GM19468 (cell line): Measurements from ENCODE around the gene MEAF6.
A peak's percentile ranks its signal among the peaks of the same experiment; 100 is the strongest.
"Not testable (repeated sequence)": the region's sequence is repeated elsewhere in the genome, so short reads cannot be mapped to it uniquely, and the experiment has no call there.

Experiments
- ATAC-seq: cut with Tn5 transposase; IDR thresholded peaks from one replicate; pipeline ENCODE4 v1.9.1; 2021; ENCODE audit warnings: mild to moderate bottlenecking, moderate library complexity, moderate number of reproducible peaks; ENCODE audit not compliant: unreplicated experiment; ENCODE audit errors: extremely low read depth

MEAF6 gene

GRCh38 chr1:37514350-37515184 lies at the start of gene MEAF6:
Gene MEAF6 (minus strand): TSS chr1:37514766. CDS start chr1:37514746, 20 bp downstream.
- ATAC-seq: peak; percentile 88

DNA sequence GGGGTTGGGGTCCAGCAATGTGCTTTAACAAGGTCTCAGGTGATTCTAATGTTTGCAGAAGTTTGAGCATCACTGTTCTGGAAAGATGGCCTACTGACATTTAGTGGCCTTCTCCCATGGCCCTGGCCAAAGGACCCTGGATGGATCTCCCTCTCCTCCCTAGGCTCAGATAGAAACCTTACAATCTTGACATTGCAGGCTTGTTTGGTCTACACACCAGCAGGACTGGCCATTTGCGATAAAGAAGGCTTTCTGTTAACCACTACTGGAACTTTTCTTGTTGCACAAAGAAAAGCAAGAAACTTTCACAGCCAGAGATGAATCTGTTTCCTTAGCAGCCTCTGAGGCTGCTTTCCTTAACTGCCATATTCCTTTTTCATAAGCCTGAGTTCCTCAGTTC lies 48.4 kb upstream of the MEAF6 start:
- ATAC-seq: no peak

DNA sequence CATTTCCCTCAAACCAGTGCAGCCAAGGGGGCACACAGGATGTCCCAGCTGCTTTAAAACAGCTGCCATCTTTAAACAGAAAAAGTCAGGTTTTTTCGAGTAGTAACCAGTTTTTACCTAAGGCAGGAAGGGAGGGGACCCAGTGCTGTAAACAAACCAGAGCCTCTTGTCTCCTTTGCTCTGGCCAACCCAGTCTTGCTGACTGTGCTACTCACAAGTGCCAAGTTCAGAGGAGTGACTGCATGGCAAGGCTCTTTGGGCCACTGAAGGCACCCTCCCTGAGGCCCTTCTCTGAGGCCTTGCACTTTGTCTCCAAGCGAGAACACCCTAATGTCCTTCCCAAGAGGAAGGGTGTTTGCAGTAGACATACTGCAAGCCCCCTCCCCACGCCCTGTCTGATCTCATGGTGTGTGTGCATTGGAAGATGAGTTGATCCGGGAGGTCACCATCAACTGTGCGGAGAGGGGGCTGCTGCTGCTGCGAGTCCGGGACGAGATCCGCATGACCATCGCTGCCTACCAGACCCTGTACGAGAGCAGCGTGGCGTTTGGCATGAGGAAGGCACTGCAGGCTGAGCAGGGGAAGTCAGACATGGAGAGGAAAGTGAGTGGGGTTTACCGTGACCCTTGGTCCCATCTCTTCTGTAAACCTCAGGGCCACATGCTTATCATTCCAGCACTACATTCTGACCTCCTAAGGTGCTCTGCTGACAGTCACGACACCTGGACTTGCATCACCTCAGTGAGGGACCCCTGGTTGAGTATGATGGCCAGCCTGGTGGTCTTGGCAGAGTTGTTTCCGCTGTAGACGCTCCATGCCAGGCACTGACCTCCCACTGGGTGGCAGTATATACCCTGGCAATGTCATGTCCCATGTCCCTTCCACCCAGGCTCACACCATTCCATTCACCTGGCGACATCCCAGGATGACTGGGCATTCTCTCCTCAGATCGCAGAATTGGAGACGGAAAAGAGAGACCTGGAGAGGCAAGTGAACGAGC lies 46.9 kb upstream of the MEAF6 start:
- ATAC-seq: no peak

- ATAC-seq: no peak
Measured at GRCh38 chr1:37560401-37561132, 46.0 kb upstream of the MEAF6 start.

DNA sequence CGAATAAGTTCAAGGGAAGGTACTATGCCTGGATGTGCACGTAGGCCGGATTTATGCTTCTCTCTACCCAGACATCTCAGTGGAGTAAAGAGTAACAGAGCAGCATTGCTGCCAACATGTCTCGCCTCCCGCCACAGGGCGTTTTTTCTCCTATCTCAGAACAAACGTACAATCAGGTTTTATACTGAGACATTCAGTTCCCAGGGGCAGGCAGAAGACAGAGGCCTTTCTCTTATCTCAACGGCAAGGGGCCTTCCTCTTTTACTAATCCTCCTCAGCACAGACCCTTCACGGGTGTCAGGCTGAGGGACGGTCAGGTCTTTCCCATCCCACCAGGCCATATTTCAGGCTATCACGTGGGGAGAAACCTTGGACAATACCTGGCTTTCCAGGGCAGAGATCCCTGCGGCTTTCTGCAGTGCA lies 45.4 kb upstream of the MEAF6 start:
- not testable (repeated sequence) for ATAC-seq

DNA sequence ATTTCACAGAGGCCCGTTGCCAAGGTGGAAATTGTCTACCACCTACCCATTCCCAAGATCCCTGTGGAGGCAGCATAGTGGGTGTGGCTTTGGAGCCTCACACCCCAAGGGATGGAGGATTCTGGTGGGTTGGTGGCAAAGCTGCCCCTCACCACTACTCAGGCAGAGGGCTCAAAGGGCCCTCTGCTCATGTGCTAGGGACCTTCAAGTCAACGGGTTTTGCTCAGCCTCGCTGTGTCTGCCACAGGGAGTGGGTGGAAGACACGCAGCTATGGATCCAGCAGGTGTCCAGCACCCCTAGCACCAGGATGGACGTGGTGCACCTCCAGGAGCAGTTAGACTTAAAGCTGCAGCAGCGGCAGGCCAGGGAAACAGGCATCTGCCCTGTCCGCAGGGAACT lies 44.5 kb upstream of the MEAF6 start:
- ATAC-seq: no peak

GRCh38 chr1:37558411-37558810 lies 43.8 kb upstream of the MEAF6 start:
- ATAC-seq: no peak

- no peak for ATAC-seq
Measured at GRCh38 chr1:37557402-37557801, 42.8 kb upstream of the MEAF6 start.

- ATAC-seq: no peak
Measured at GRCh38 chr1:37556712-37557196, 42.2 kb upstream of the MEAF6 start, which contains the start of gene DNALI1. Gene DNALI1 (plus strand): TSS chr1:37556940. CDS start chr1:37556995, 55 bp downstream.

- no peak for ATAC-seq
Measured at GRCh38 chr1:37553927-37554808, 39.6 kb upstream of the MEAF6 start, which contains the start of gene SNIP1. Gene SNIP1 (minus strand): TSS chr1:37554293. CDS start chr1:37554229, 64 bp downstream.

DNA sequence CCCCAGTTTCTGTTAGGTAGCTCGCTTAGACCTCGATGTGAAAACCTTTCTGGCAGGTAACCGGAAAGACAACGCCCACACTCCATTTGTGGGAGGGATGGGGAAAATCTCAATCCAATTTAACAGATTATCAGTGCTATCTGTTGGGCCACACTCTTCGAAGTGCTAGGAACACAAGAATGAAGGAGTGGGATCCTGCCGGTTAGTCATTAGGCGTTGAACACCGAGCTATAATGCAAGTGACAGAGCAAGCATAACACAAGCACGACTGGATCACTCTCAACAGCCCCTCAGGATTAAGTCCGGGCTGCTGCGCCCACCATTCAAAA lies 39.0 kb upstream of the MEAF6 start:
- ATAC-seq: no peak

DNA sequence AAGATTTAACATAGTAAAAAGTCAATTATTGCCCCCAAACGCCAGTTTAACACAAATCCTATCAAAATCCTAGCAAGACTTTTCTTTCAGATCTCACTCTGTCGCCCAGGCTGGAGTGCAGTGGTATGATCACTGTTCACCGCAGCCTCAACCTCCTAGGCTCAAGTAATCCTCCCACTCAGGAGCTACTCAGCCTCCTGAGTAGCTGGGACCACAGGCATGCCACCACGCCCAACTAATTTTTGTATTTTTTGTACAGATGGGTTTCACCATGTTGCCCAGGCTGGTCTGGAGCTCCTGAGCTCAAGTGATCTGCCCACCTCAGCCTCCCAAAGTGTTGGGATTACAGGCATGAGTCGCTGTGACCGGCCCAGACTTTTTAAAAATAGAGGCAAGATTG lies 34.8 kb upstream of the MEAF6 start:
- ATAC-seq: no peak

DNA sequence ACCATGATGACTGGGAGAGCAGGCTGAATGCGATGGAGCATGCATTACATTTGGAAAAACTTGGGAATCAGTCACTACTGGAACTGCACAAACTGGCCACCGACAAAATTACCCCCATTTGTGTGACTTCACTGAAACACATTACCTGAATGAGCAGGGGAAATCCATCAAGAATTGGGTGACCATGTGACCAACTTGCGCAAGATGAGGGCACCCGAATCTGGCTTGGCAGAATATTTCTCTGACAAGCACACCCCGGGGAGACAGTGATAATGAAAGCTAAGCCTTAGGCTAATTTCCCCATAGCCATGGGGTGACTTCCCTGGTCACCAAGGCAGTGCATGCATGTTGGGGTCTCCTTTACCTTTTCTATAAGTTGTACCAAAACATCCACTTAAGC lies 30.5 kb upstream of the MEAF6 start:
- ATAC-seq: no peak

DNA sequence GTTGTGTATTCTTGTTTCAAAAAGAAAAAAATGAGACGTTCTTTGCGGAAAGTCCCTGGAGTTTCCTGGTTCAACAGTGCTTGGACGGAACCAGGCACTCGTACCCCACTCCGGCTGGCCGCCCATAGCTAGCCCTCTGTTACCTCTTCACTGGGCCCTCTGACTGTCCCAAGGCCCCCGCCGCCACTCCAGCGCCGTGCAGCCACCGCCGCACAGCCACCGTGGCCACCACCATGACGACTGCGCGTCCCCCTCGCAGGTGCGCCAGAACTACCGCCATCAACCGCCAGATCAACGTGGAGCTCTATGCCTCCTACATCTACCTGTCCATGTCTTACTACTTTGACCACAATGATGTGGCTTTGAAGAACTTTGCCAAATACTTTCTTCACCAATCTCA lies 30.0 kb upstream of the MEAF6 start:
- no peak for ATAC-seq

DNA sequence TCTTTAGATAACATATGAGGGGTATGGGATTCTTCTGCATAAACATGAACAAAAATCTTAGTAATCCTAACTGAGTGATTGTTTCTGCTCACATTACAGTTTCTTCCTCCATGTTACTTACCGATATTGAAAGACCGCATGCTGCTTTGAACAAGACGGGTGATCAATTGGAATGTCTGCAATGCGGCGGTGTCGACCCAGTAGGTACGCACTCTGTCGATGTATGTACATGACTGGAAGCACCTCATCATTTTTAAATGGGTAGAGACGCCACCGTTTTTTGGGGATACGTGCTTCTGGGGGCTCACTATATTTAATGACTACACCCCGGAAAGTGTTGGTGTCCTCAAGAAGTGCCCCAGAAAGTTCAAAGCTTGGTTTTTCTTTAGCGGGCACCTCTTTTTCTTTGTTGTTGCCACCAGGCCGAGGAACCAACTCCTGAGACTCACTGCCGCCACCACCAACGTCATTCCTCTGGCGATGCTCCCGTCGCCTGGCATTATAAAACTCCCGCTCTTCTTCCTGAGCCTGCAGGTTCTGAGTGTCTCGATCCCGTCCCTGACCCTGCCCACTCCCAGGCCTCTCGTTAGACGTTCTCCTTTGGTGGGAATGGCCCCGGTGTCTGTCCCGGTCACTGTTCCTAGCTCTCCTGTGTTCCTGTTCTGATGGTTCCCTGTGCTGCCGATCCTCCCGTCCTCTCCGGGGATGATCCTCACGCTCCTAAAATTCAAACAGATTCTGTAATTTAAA lies 25.6 kb upstream of the MEAF6 start:
- ATAC-seq: no peak

- ATAC-seq: not testable (repeated sequence)
Measured at GRCh38 chr1:37539154-37539553, 24.6 kb upstream of the MEAF6 start.

DNA sequence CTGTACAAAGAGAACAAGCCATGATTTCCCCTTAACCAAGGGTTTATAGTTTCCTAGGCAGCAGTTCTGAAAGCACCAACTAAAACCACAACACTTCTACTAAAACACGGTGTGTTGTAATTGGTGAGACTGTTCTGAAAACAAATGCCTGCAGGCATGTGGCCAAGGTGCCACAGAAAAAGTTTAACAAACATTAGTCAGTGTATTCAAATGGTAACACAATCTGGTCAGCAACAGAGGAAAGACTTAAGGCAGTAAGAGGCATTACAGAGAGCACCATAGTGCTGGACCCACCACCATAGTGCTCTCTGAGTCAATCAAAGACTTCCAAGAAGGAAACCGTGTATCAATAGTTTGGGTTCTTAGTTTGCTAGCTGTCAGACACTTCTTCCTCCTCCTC lies 22.8 kb upstream of the MEAF6 start:
- no peak for ATAC-seq

DNA sequence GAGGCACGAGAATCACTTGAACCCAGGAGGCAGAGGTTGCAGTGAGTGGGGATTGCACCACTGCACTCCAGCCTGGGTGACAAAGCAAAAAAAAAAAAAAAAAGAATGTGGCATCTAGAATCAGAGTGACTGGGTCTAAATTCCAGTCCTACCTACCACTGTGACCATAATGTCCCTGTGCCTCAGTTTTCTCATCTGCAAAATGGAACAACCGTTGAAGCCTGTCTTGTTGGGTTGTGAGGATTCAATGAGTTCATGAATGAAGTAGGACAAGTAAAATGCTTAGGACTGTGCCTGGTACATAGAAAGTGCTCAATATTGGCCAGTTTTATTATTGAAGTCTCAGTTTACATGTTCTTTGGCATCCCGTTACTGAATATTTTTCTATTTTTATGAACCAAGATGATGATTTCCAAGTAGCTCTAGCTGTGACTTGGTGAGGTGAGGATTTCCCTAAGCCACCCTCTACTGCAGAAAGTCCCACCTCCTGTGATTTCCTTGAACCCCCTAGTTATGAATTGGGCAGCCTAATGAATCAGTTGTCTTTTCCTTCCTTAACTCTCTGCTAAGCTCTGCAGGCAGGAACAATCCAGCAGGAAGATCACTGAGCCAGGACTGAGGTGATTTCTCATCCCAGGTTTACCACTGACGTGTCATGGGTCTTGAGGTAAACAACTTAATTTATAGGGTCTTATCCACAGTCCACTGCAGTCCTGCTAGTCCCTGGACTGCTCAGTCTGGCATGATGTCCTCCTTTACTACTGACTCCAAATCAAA lies 18.9 kb upstream of the MEAF6 start:
- ATAC-seq: no peak
